HL-60 (cell line): ENCODE measurements around the gene TLL1.

Experiments
- CTCF ChIP-seq: IDR thresholded peaks from one replicate; pipeline ENCODE4 v1.5.1; 2011; ENCODE audit warnings: low read length, control low read depth, inconsistent platforms; ENCODE audit not compliant: insufficient read depth
- GABPA ChIP-seq: IDR thresholded peaks from 2 replicates; pipeline ENCODE4 v1.6.1; 2012; ENCODE audit warnings: low read depth
- POLR2AphosphoS5 ChIP-seq: IDR thresholded peaks from 2 replicates; pipeline ENCODE4 v1.6.1; 2012; ENCODE audit warnings: low read depth
- REST ChIP-seq: IDR thresholded peaks from 2 replicates; pipeline ENCODE4 v1.6.1; 2012; ENCODE audit warnings: low read depth; ENCODE audit not compliant: insufficient replicate concordance
- SPI1 ChIP-seq: IDR thresholded peaks from 2 replicates; pipeline ENCODE4 v1.6.1; 2012; ENCODE audit warnings: low read depth, mild to moderate bottlenecking, borderline replicate concordance

- TF ChIP-seq CTCF = no peak
- TF ChIP-seq REST = no peak
- no peak for TF ChIP-seq POLR2AphosphoS5
- no peak for TF ChIP-seq SPI1
- TF ChIP-seq GABPA = no peak
These were observed 270.2 kb downstream of the TLL1 start for GRCh38 chr4:166143227-166143626.
